Endothelial cell of umbilical vein (primary cell): ENCODE results near the gene SLC36A2. TPM values are rescaled to one million over a fixed set of nuclear protein-coding genes. Genes with fewer than 3 reads are reported as not detected.
A peak's percentile ranks its signal among the peaks of the same experiment; 100 is the strongest.

Experiments used
- BruUV-seq: library from RNA; stranded (reverse); fragments of 400-500 nt; replicated peaks from 2 replicates; lab custom pipeline; 2021; lab: Mats Ljungman, UMichigan
- CTCF ChIA-PET: fragments of 300-600, 350-600 bp; sonication (Branson Sonifier 250); formaldehyde crosslinking; loops from one replicate; lab custom pipeline; 2021; ENCODE audit warnings: antibody characterized with exemption, inconsistent platforms; lab: Charles Lee
- POLR2A ChIA-PET: fragments of 300-600, 350-600 bp; sonication (Branson Sonifier 250); formaldehyde crosslinking; loops from one replicate; lab custom pipeline; 2021; ENCODE audit warnings: antibody characterized with exemption, inconsistent platforms; lab: Charles Lee
- DNase-seq: peaks from one replicate; pipeline ENCODE4 v3.0.0-alpha.2; 2011; ENCODE audit warnings: low read depth, low spot score
- FAIRE-seq: peaks from 2 replicates; lab custom pipeline; 2011; peaks lifted over from hg19 to GRCh38; lab: Jason Lieb, UNC
- H2AFZ ChIP-seq: 2 replicates; pipeline ENCODE4 v1.6.0; 2012; ENCODE audit warnings: low read depth, low read length, control low read depth, inconsistent platforms
- H3K27ac ChIP-seq: 2 replicates; pipeline ENCODE4 v1.5.1; 2011; ENCODE audit warnings: low read depth, mild to moderate bottlenecking, control low read depth, low read length, moderate library complexity; ENCODE audit not compliant: insufficient read depth
- H3K27me3 ChIP-seq, 2 experiments: 2 replicates each; pipeline versions ENCODE4 v1.6.0 to v1.6.1; 2011; ENCODE audit warnings: low read length in 2 of 2, mixed read lengths in 1 of 2; ENCODE audit not compliant: control insufficient read depth in 2 of 2, insufficient read depth in 2 of 2
- H3K36me3 ChIP-seq, 2 experiments: 2 replicates in 1 of 2; 3 replicates in 1 of 2; pipeline ENCODE4 v1.5.1; 2011; ENCODE audit warnings: low read length in 2 of 2, mild to moderate bottlenecking in 1 of 2, moderate library complexity in 1 of 2; ENCODE audit not compliant: control insufficient read depth in 2 of 2, insufficient read depth in 2 of 2; ENCODE audit errors: extremely low read depth in 1 of 2
- H3K4me1 ChIP-seq: 3 replicates; pipeline ENCODE4 v1.5.1; 2011; ENCODE audit warnings: mild to moderate bottlenecking, low read length; ENCODE audit not compliant: control insufficient read depth, insufficient read depth; ENCODE audit errors: extremely low read depth
- H3K4me2 ChIP-seq: 2 replicates; pipeline ENCODE4 v1.6.1; 2011; ENCODE audit warnings: low read length, control low read depth, mixed read lengths; ENCODE audit not compliant: insufficient read depth
- H3K4me3 ChIP-seq, 3 experiments: fragments of 200-600 bp in 1 of 3; sonication (generic), shearing (Covaris generic) in 1 of 3; replicated peaks in 1 of 3; 2 replicates each; pipeline ENCODE4 v1.5.1; 2011 to 2016; ENCODE audit warnings: control low read depth in 3 of 3, low read length in 3 of 3, mild to moderate bottlenecking in 2 of 3, inconsistent platforms in 1 of 3, low read depth in 1 of 3, moderate library complexity in 1 of 3; ENCODE audit not compliant: insufficient read depth in 1 of 3
- H3K79me2 ChIP-seq: 2 replicates; pipeline ENCODE4 v1.6.0; 2012; ENCODE audit warnings: low read length, inconsistent platforms; ENCODE audit not compliant: control insufficient read depth, insufficient read depth
- H3K9ac ChIP-seq: replicated peaks from 2 replicates; pipeline ENCODE3; 2011; ENCODE audit warnings: low read length, control low read depth; ENCODE audit not compliant: insufficient read depth; ENCODE audit errors: extremely low read depth
- H3K9me1 ChIP-seq: replicated peaks from 3 replicates; pipeline ENCODE4 v1.6.0; 2011; ENCODE audit warnings: mild to moderate bottlenecking, low read length; ENCODE audit not compliant: control insufficient read depth, insufficient read depth; ENCODE audit errors: extremely low read depth
- H3K9me3 ChIP-seq: replicated peaks from 2 replicates; pipeline ENCODE4 v1.5.1; 2012; ENCODE audit warnings: low read length, inconsistent platforms; ENCODE audit not compliant: control insufficient read depth, insufficient read depth
- H4K20me1 ChIP-seq: replicated peaks from 2 replicates; pipeline ENCODE3; 2011; ENCODE audit warnings: mild to moderate bottlenecking, low read length; ENCODE audit not compliant: control insufficient read depth, insufficient read depth; ENCODE audit errors: extremely low read depth
- EZH2 ChIP-seq: IDR thresholded peaks from 2 replicates; pipeline ENCODE4 v1.6.1; 2012; ENCODE audit warnings: borderline replicate concordance, low read depth, mild to moderate bottlenecking, moderate library complexity, low read length, inconsistent platforms; ENCODE audit not compliant: severe bottlenecking
- FOS ChIP-seq: IDR thresholded peaks from 2 replicates; pipeline ENCODE4 v1.6.1; 2011; ENCODE audit warnings: mild to moderate bottlenecking, low read length, moderate library complexity, borderline replicate concordance; ENCODE audit not compliant: insufficient read depth
- GATA2 ChIP-seq: IDR thresholded peaks from 2 replicates; pipeline ENCODE4 v1.7.0; 2011; ENCODE audit warnings: low read depth, mild to moderate bottlenecking, moderate library complexity, mixed read lengths, low read length; ENCODE audit not compliant: insufficient read length, insufficient read depth
- JUN ChIP-seq: IDR thresholded peaks from 2 replicates; pipeline ENCODE4 v1.6.1; 2011; ENCODE audit warnings: borderline replicate concordance, low read depth; ENCODE audit not compliant: insufficient read length, insufficient read depth
- MYC ChIP-seq: IDR thresholded peaks from one replicate; pipeline ENCODE4 v1.6.1; 2011; ENCODE audit warnings: mild to moderate bottlenecking, low read depth, low read length
- POLR2A ChIP-seq: IDR thresholded peaks from 2 replicates; pipeline ENCODE4 v1.6.1; 2012; ENCODE audit warnings: low read depth, mild to moderate bottlenecking, control low read depth, low read length
- POLR2AphosphoS5 ChIP-seq: IDR thresholded peaks from 2 replicates; pipeline ENCODE4 v1.6.1; 2012; ENCODE audit warnings: low read depth, mild to moderate bottlenecking, control low read depth, low read length, moderate library complexity; ENCODE audit not compliant: insufficient read depth
- dilution Hi-C: fragments of 300-500 bp; cut with MboI; formaldehyde crosslinking; loops from one replicate; pipeline ENCODE4 v1.15.0; 2019; ENCODE audit warnings: low sequenced_read_pairs; ENCODE audit not compliant: extremely low pct_ligation_motif_present
- intact Hi-C: fragments of 100-400 bp; cut with micrococcal nuclease; formaldehyde crosslinking; loops from one replicate; pipeline ENCODE4 v1.10.0; 2022
- polyA plus RNA-seq, 4 experiments: library from polyadenylated mRNA; depleted of rRNA in 3 of 4; stranded (reverse) in 3 of 4; unstranded in 1 of 4; fragments of >200 nt; gene quantifications; 2 replicates each; pipeline versions ENCODE4 v1.2.1 to v1.2.3, GENCODE V29; 2011 to 2012; ENCODE audit warnings: missing spikeins in 1 of 4
- total RNA-seq: library from RNA; stranded (reverse); gene quantifications from 2 replicates; pipeline ENCODE4 v1.2.3, GENCODE V29; 2021
- TF ChIP-seq, protein P1 (sequence below): IDR thresholded peaks from 2 replicates; pipeline ENCODE4 v1.6.1; 2011; ENCODE audit not compliant: insufficient read depth, insufficient read length
- TF ChIP-seq, protein P2 (sequence below), 2 donors: IDR thresholded peaks; 1 replicate in 1 of 2; 2 replicates in 1 of 2; pipeline ENCODE4 v1.5.1; 2011; ENCODE audit warnings: low read length in 2 of 2, mild to moderate bottlenecking in 2 of 2, moderate library complexity in 2 of 2, control low read depth in 1 of 2, inconsistent platforms in 1 of 2, low read depth in 1 of 2; ENCODE audit not compliant: insufficient read depth in 1 of 2; ENCODE audit errors: extremely low read depth in 1 of 2

Gene SLC36A2
- total and polyA plus RNA-seq, 2 donors (not counting 3 experiments of a cell fraction or from before 2014, with no cell fraction given): not detected

DNA sequence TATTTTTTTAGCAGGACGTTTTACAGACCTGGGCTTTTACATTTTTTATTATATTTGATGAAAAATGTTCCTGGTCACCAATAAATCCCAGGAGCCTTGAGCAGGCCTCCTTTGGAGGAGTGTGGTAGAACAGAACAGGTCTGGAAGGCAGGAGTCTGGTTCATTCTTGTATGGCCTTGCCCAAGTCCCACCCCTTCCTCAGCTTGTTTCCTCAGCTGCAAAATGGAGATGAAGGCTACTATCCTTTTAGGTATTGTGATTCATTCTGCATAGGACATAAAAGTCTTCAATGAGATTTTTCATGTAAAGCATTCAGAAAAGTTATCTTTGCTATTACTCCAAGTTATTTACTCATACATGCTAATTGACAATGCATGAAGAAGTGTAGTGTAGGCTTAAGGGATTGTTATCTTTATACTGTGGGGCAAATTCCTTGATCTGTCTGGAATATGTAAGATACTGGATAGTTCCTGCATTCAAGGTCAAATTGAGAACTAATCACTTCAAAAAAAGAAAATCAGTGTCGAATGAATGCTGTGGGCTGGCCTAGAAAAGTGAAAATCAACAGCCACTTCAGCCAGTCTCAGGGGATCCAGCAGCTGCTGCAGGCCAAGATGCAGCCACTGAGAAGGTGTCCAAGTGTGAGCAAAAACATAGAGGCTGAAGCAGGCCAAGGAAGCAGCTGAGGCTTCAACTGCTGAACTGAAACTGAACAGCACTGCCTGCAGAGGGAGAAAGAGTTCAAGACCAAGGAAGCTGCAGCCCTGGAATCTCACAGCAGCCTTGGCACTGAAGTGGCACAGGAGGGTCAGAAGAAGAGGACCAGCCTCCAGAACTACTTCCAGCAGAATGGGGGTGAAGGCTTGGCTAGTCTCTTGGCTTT lies 28.3 kb downstream of the SLC36A2 start:
- no peaks in the 10 kb centered on the region for H3K27me3 ChIP-seq
- H3K4me1 ChIP-seq: no peaks in the 10 kb centered on the region
- no peak overlapping the region for H3K9ac ChIP-seq
- H3K9me3 ChIP-seq: no peaks in the 10 kb centered on the region
- H3K4me2 ChIP-seq: no peak overlapping the region
- FAIRE-seq (peak; percentile 12), DNase-seq (no peak)
- no peaks in the 10 kb centered on the region for H3K36me3 ChIP-seq
- H4K20me1 ChIP-seq: no peaks in the 10 kb centered on the region
- no peak for TF ChIP-seq FOS
- TF ChIP-seq, protein P1, sequence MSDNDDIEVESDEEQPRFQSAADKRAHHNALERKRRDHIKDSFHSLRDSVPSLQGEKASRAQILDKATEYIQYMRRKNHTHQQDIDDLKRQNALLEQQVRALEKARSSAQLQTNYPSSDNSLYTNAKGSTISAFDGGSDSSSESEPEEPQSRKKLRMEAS: no peak
- TF ChIP-seq, protein P2, sequence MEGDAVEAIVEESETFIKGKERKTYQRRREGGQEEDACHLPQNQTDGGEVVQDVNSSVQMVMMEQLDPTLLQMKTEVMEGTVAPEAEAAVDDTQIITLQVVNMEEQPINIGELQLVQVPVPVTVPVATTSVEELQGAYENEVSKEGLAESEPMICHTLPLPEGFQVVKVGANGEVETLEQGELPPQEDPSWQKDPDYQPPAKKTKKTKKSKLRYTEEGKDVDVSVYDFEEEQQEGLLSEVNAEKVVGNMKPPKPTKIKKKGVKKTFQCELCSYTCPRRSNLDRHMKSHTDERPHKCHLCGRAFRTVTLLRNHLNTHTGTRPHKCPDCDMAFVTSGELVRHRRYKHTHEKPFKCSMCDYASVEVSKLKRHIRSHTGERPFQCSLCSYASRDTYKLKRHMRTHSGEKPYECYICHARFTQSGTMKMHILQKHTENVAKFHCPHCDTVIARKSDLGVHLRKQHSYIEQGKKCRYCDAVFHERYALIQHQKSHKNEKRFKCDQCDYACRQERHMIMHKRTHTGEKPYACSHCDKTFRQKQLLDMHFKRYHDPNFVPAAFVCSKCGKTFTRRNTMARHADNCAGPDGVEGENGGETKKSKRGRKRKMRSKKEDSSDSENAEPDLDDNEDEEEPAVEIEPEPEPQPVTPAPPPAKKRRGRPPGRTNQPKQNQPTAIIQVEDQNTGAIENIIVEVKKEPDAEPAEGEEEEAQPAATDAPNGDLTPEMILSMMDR (IDR thresholded peaks at IDR 0.05; ENCODE audit: extremely low read depth in 1 of 2, insufficient read depth in 1 of 2, low read depth in 1 of 2, low read length in 2 of 2): no peak
- no peak for TF ChIP-seq POLR2AphosphoS5
- no peak for TF ChIP-seq EZH2
- no peak for TF ChIP-seq MYC
- TF ChIP-seq POLR2A: no peak
- no peak for TF ChIP-seq GATA2
- TF ChIP-seq JUN: no peak
- dilution Hi-C loops: no loop called here
- no peaks in the 10 kb centered on the region for H3K79me2 ChIP-seq
- no peak overlapping the region for H3K4me3 ChIP-seq
- ChIA-PET POLR2A (no interaction called here), CTCF (interaction anchor here (0.8 to 2.1 kb wide), 6 partner anchors 12 to 333 kb away, joined by 3 to 8 read pairs (median 3); no protein-coding TSS in a partner anchor)
- intact Hi-C loops: loop anchor here (5.0 to 10.0 kb wide), 5 partner anchors 154 to 423 kb away; no protein-coding TSS in a partner anchor
- no peak overlapping the region for H3K27ac ChIP-seq
- BruUV-seq: no TSS peak
- H2AFZ ChIP-seq: no peak overlapping the region
- no peaks in the 10 kb centered on the region for H3K9me1 ChIP-seq
